Stomach (tissue), 9 donors: ENCODE measurements around the gene FUCA2. TPM values are rescaled to one million over a fixed set of nuclear protein-coding genes. Genes with fewer than 3 reads are reported as not detected.
A peak's percentile ranks its signal among the peaks of the same experiment; 100 is the strongest.

Experiments
- DNase-seq, 2 donors: peaks; one replicate each; pipeline versions ENCODE4 v3.0.0 to v3.0.0-alpha.2; 2013 to 2019
- H3K27ac ChIP-seq, 5 donors: fragments of 200-600 bp in 4 of 5; sonication (generic) in 4 of 5; one replicate each; pipeline ENCODE4 v1.5.1; 2013 to 2019; ENCODE audit warnings: mild to moderate bottlenecking in 1 of 5, moderate library complexity in 1 of 5
- H3K27me3 ChIP-seq, 3 donors: fragments of 200-600 bp; sonication (generic); one replicate each; pipeline ENCODE4 v1.5.1; 2017 to 2019; ENCODE audit warnings: mixed run types in 1 of 3
- H3K36me3 ChIP-seq, 4 donors: fragments of 200-600 bp; sonication (generic); 1 replicate in 3 of 4; 2 replicates in 1 of 4; pipeline ENCODE4 v1.5.1; 2016 to 2019
- H3K4me1 ChIP-seq, 4 donors: fragments of 200-600 bp; sonication (generic); one replicate each; pipeline ENCODE4 v1.5.1; 2016 to 2019
- H3K4me3 ChIP-seq, 4 donors: fragments of 200-600 bp; sonication (generic) in 3 of 4; one replicate each; pipeline ENCODE4 v1.5.1; 2016 to 2019; ENCODE audit warnings: mild to moderate bottlenecking in 1 of 4
- H3K9me3 ChIP-seq, 4 donors: fragments of 200-600 bp; sonication (generic); one replicate each; pipeline ENCODE4 v1.5.1; 2016 to 2019
- CTCF ChIP-seq, 7 experiments: fragments of 450-650 bp in 4 of 7; fragments of 200-600 bp in 3 of 7; sonication (generic) in 3 of 7; IDR thresholded peaks; one replicate each; pipeline ENCODE4 v1.5.1; 2016 to 2019; ENCODE audit warnings: antibody characterized with exemption in 7 of 7, control low read depth in 2 of 7, mild to moderate bottlenecking in 1 of 7
- EP300 ChIP-seq: sonication (generic); formaldehyde crosslinking; IDR thresholded peaks from one replicate; pipeline ENCODE4 v1.6.1; 2017; ENCODE audit warnings: antibody characterized with exemption
- POLR2A ChIP-seq, 4 donors: fragments of 450-650 bp; IDR thresholded peaks; one replicate each; pipeline ENCODE4 v1.6.1; 2016; ENCODE audit warnings: antibody characterized with exemption in 4 of 4, control low read depth in 2 of 4, mild to moderate bottlenecking in 1 of 4, moderate library complexity in 1 of 4
- POLR2AphosphoS5 ChIP-seq, 3 donors: sonication (generic); formaldehyde crosslinking; IDR thresholded peaks; one replicate each; pipeline ENCODE4 v1.6.1; 2016; ENCODE audit warnings: antibody characterized with exemption in 3 of 3
- WGBS, 5 donors: extraction: QIAGEN DNeasy Blood & Tissue Kit in 3 of 5; methylation state at CpG; one replicate each; pipeline versions ENCODE4 v1.1.5 to v1.1.7; 2013 to 2018; 5-methylcytosine and 5-hydroxymethylcytosine counted together
- intact Hi-C: fragments of 100-400 bp; cut with DNase I; formaldehyde crosslinking; loops from one replicate; pipeline ENCODE4 v1.15.1; 2023; ENCODE audit warnings: low total_unique reads
- polyA plus RNA-seq, 3 donors: library from polyadenylated mRNA; stranded (reverse); fragments of 200-250 nt; gene quantifications; one replicate each; pipeline ENCODE4 v1.2.3, GENCODE V29; 2013
- total RNA-seq, 5 donors: library from RNA; depleted of rRNA; stranded (reverse); fragments of >200 nt; gene quantifications; one replicate each; pipeline versions ENCODE4 v1.1.0 to v1.2.3, GENCODE V29; 2014 to 2016
- donor health status: healthy with polysubstance abuse.
- donor health status: Bipolar disorder and iron deficiency.
- donor health status: healthy.

The FUCA2 gene
- total and polyA plus RNA-seq, 8 donors = 12.9 to 53.8 (median 25.7) TPM

- no peaks in the 10 kb centered on the region for H3K27me3 ChIP-seq
- no peak for TF ChIP-seq POLR2A (IDR thresholded peaks at IDR 0.05)
- TF ChIP-seq CTCF (IDR thresholded peaks at IDR 0.05) = no peak
- 86 to 95% (median 91%) methylated on average over 6 of the region's 6 CpGs for WGBS, 5 donors
- intact Hi-C loops = no loop called here
- H3K9me3 ChIP-seq = no peaks in the 10 kb centered on the region
- DNase-seq = no peak
- peaks cover 0 to 13% (median 6%) of the 10 kb centered on the region in 4 donors for H3K4me1 ChIP-seq
- peaks cover 0 to 4% (median 0%) of the 10 kb centered on the region in 4 donors for H3K36me3 ChIP-seq
- H3K27ac ChIP-seq = no peak overlapping the region
- no peak overlapping the region for H3K4me3 ChIP-seq
Measured at GRCh38 chr6:143556529-143556928, 45.0 kb upstream of the FUCA2 start.

GRCh38 chr6:143555582-143555981 lies 44.1 kb upstream of the FUCA2 start:
- H3K4me3 ChIP-seq = no peak overlapping the region
- DNase-seq = no peak
- no peaks in the 10 kb centered on the region for H3K27me3 ChIP-seq
- H3K4me1 ChIP-seq = peaks cover 0 to 13% (median 6%) of the 10 kb centered on the region in 4 donors
- TF ChIP-seq EP300 (no peak), POLR2A (IDR thresholded peaks at IDR 0.05) (no peak), POLR2AphosphoS5 (IDR thresholded peaks at IDR 0.05) (no peak), CTCF (IDR thresholded peaks at IDR 0.05) (no peak)
- 52 to 64% (median 59%) methylated on average over 3 of the region's 3 CpGs for WGBS, 5 donors
- no peak overlapping the region for H3K27ac ChIP-seq
- no peaks in the 10 kb centered on the region for H3K9me3 ChIP-seq
- intact Hi-C loops = no loop called here
- H3K36me3 ChIP-seq = peaks cover 0 to 4% (median 0%) of the 10 kb centered on the region in 4 donors

GRCh38 chr6:143555071-143555492 lies 43.6 kb upstream of the FUCA2 start:
- TF ChIP-seq POLR2AphosphoS5 (IDR thresholded peaks at IDR 0.05) = no peak
- no peak for TF ChIP-seq CTCF (IDR thresholded peaks at IDR 0.05)
- no peak for TF ChIP-seq POLR2A (IDR thresholded peaks at IDR 0.05)
- TF ChIP-seq EP300 = no peak
- peaks cover 0 to 4% (median 0%) of the 10 kb centered on the region in 4 donors for H3K36me3 ChIP-seq
- H3K27ac ChIP-seq = peak overlapping the region in 1 of 5 donors; percentile 53
- intact Hi-C loops = no loop called here
- WGBS, 5 donors = 12 to 30% (median 20%) methylated on average over 4 of the region's 4 CpGs
- no peaks in the 10 kb centered on the region for H3K9me3 ChIP-seq
- DNase-seq = no peak
- no peak overlapping the region for H3K4me3 ChIP-seq
- no peaks in the 10 kb centered on the region for H3K27me3 ChIP-seq
- H3K4me1 ChIP-seq = peaks cover 0 to 13% (median 6%) of the 10 kb centered on the region in 4 donors

GRCh38 chr6:143553337-143553736 lies 41.8 kb upstream of the FUCA2 start:
- peaks cover 0 to 4% (median 0%) of the 10 kb centered on the region in 4 donors for H3K36me3 ChIP-seq
- H3K9me3 ChIP-seq = no peaks in the 10 kb centered on the region
- TF ChIP-seq EP300 (no peak), POLR2AphosphoS5 (IDR thresholded peaks at IDR 0.05) (no peak)
- no peak overlapping the region for H3K4me3 ChIP-seq
- H3K27ac ChIP-seq = no peak overlapping the region
- H3K4me1 ChIP-seq = peaks cover 0 to 13% (median 6%) of the 10 kb centered on the region in 4 donors
- WGBS, 5 donors = 85 to 91% (median 86%) methylated on average over 2 of the region's 2 CpGs
- intact Hi-C loops = no loop called here
- no peaks in the 10 kb centered on the region for H3K27me3 ChIP-seq
- DNase-seq = no peak

- Histone ChIP-seq H3K4me1 (peaks cover 0 to 18% (median 7%) of the 10 kb centered on the region in 4 donors), H3K27ac (no peak overlapping the region), H3K27me3 (no peaks in the 10 kb centered on the region), H3K4me3 (no peak overlapping the region), H3K9me3 (no peaks in the 10 kb centered on the region), H3K36me3 (no peaks in the 10 kb centered on the region)
- TF ChIP-seq EP300 (no peak), POLR2AphosphoS5 (IDR thresholded peaks at IDR 0.05) (no peak), CTCF (IDR thresholded peaks at IDR 0.05) (no peak), POLR2A (IDR thresholded peaks at IDR 0.05) (no peak)
- DNase-seq = no peak
- intact Hi-C loops = no loop called here
- WGBS, 5 donors = 87 to 98% (median 93%) methylated on average over 4 of the region's 4 CpGs
Measured at GRCh38 chr6:143549949-143550268, 38.4 kb upstream of the FUCA2 start.
